ENCODE results near the gene HUS1.

Gene HUS1

GRCh38 chr7:47956220-47956619, 23.2 kb downstream of the HUS1 start:
- no peaks in the 10 kb centered on the region for H3K27me3 ChIP-seq (ENCODE audit: insufficient read depth, poor library complexity, severe bottlenecking)
- no peak overlapping the region for H3K4me3 ChIP-seq (replicated peaks; ENCODE audit: insufficient read depth, low read length)
- no peak overlapping the region for H3K27ac ChIP-seq (replicated peaks)
- DNase-seq (ENCODE audit: low read depth in 1 of 2, low spot score in 1 of 2): no peak
- TF ChIP-seq SPI1 (IDR thresholded peaks at IDR 0.05; ENCODE audit: borderline replicate concordance, low read depth): no peak
- TF ChIP-seq GABPA (IDR thresholded peaks at IDR 0.05; ENCODE audit: low read depth): no peak

- TF ChIP-seq SPI1 (IDR thresholded peaks at IDR 0.05; ENCODE audit: borderline replicate concordance, low read depth): no peak
- no peak for TF ChIP-seq GABPA (IDR thresholded peaks at IDR 0.05; ENCODE audit: low read depth)
- TF ChIP-seq CTCF (IDR thresholded peaks at IDR 0.05; ENCODE audit: insufficient read depth, low read length): no peak
- TF ChIP-seq POLR2AphosphoS5 (IDR thresholded peaks at IDR 0.05; ENCODE audit: low read depth): no peak
- TF ChIP-seq REST (IDR thresholded peaks at IDR 0.05; ENCODE audit: insufficient replicate concordance, low read depth): no peak
- DNase-seq (ENCODE audit: low read depth in 1 of 2, low spot score in 1 of 2): no peak
- no peak overlapping the region for H3K27ac ChIP-seq (replicated peaks)
Measured at GRCh38 chr7:47954231-47954911, 25.0 kb downstream of the HUS1 start.

GRCh38 chr7:47953822-47954221, 25.6 kb downstream of the HUS1 start:
- H3K27ac ChIP-seq (replicated peaks): no peak overlapping the region
- DNase-seq (ENCODE audit: low read depth in 1 of 2, low spot score in 1 of 2): no peak
- TF ChIP-seq CTCF (IDR thresholded peaks at IDR 0.05; ENCODE audit: insufficient read depth, low read length) (no peak), GABPA (IDR thresholded peaks at IDR 0.05; ENCODE audit: low read depth) (no peak), REST (IDR thresholded peaks at IDR 0.05; ENCODE audit: insufficient replicate concordance, low read depth) (no peak), SPI1 (IDR thresholded peaks at IDR 0.05; ENCODE audit: borderline replicate concordance, low read depth) (no peak), POLR2AphosphoS5 (IDR thresholded peaks at IDR 0.05; ENCODE audit: low read depth) (no peak)
- no peaks in the 10 kb centered on the region for H3K27me3 ChIP-seq (ENCODE audit: insufficient read depth, poor library complexity, severe bottlenecking)
- no peak overlapping the region for H3K4me3 ChIP-seq (replicated peaks; ENCODE audit: insufficient read depth, low read length)

More at GRCh38 chr7:47954231-47954911, 25.0 kb downstream of the HUS1 start:
- no peaks in the 10 kb centered on the region for H3K27me3 ChIP-seq (ENCODE audit: insufficient read depth, poor library complexity, severe bottlenecking)
- H3K4me3 ChIP-seq (replicated peaks; ENCODE audit: insufficient read depth, low read length): no peak overlapping the region

GRCh38 chr7:47952224-47952623, 27.2 kb downstream of the HUS1 start:
- H3K27me3 ChIP-seq (ENCODE audit: insufficient read depth, poor library complexity, severe bottlenecking): no peaks in the 10 kb centered on the region
- TF ChIP-seq SPI1 (IDR thresholded peaks at IDR 0.05; ENCODE audit: borderline replicate concordance, low read depth) (no peak), REST (IDR thresholded peaks at IDR 0.05; ENCODE audit: insufficient replicate concordance, low read depth) (no peak), POLR2AphosphoS5 (IDR thresholded peaks at IDR 0.05; ENCODE audit: low read depth) (no peak), CTCF (IDR thresholded peaks at IDR 0.05; ENCODE audit: insufficient read depth, low read length) (no peak), GABPA (IDR thresholded peaks at IDR 0.05; ENCODE audit: low read depth) (no peak)
- H3K27ac ChIP-seq (replicated peaks): no peak overlapping the region
- no peak overlapping the region for H3K4me3 ChIP-seq (replicated peaks; ENCODE audit: insufficient read depth, low read length)
- no peak for DNase-seq (ENCODE audit: low read depth in 1 of 2, low spot score in 1 of 2)

Measured in HL-60 (cell line).